ENCODE measurements around the gene FERMT3. TPM values are rescaled to one million over a fixed set of nuclear protein-coding genes. Genes with fewer than 3 reads are reported as not detected.
A peak's percentile ranks its signal among the peaks of the same experiment; 100 is the strongest.

Gene FERMT3
- total and polyA plus RNA-seq, 2 of the 13 experiments (the other 11 are each of a cell fraction or from before 2014, with no cell fraction given), result 0.29 TPM; not detected in 1

DNA sequence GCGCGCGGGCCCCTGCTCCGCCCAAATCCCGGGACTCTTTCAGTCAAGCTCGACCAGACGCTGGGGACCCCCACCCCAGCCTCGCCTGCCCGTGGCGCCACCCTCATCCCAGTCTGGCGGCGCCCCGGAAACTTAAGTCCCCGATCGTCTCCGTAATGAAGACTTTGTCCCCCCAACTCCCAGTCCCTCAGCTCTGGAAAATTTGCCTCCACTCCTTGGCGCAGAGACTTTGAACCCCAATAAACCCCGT, 45.2 kb downstream of the FERMT3 start:
- intact Hi-C loops (cut with micrococcal nuclease; ENCODE audit: unreplicated experiment), result loop anchor here (2.0 kb wide), 2 partner anchors 17 to 61 kb away; no protein-coding TSS in a partner anchor
- TF ChIP-seq PAX8 (CRISPR knock-in tag; IDR thresholded peaks at IDR 0.05; ENCODE audit: borderline replicate concordance), result no peak
- TF ChIP-seq, protein P1, sequence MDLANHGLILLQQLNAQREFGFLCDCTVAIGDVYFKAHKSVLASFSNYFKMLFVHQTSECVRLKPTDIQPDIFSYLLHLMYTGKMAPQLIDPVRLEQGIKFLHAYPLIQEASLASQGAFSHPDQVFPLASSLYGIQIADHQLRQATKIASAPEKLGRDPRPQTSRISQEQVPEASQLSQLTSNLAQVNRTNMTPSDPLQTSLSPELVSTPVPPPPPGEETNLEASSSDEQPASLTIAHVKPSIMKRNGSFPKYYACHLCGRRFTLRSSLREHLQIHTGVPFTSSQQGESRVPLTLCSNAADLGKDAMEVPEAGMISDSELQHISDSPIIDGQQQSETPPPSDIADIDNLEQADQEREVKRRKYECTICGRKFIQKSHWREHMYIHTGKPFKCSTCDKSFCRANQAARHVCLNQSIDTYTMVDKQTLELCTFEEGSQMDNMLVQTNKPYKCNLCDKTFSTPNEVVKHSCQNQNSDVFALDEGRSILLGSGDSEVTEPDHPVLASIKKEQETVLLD (CRISPR knock-in tag; IDR thresholded peaks at IDR 0.05; ENCODE audit: low read depth), result no peak
- no peak for TF ChIP-seq TAF15 (IDR thresholded peaks at IDR 0.05; ENCODE audit: low read depth, low read length, poor library complexity, severe bottlenecking)
- no peak for TF ChIP-seq ZNF441 (CRISPR knock-in tag; IDR thresholded peaks at IDR 0.05; ENCODE audit: borderline replicate concordance)
- no peak for TF ChIP-seq DPF2 (CRISPR knock-in tag; IDR thresholded peaks at IDR 0.05; ENCODE audit: borderline replicate concordance, low read depth)
- no peak for TF ChIP-seq JARID2 (CRISPR knock-in tag; IDR thresholded peaks at IDR 0.05; ENCODE audit: insufficient replicate concordance)
- TF ChIP-seq, protein P2, sequence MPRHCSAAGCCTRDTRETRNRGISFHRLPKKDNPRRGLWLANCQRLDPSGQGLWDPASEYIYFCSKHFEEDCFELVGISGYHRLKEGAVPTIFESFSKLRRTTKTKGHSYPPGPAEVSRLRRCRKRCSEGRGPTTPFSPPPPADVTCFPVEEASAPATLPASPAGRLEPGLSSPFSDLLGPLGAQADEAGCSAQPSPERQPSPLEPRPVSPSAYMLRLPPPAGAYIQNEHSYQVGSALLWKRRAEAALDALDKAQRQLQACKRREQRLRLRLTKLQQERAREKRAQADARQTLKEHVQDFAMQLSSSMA (CRISPR knock-in tag; IDR thresholded peaks at IDR 0.05), result no peak
- 0 out of 2 replicates have a peak, but pooled peaks have one; percentile 16 for TF ChIP-seq ETV5 (CRISPR knock-in tag; IDR thresholded peaks at IDR 0.05; ENCODE audit: borderline replicate concordance)
- TF ChIP-seq, protein P3, sequence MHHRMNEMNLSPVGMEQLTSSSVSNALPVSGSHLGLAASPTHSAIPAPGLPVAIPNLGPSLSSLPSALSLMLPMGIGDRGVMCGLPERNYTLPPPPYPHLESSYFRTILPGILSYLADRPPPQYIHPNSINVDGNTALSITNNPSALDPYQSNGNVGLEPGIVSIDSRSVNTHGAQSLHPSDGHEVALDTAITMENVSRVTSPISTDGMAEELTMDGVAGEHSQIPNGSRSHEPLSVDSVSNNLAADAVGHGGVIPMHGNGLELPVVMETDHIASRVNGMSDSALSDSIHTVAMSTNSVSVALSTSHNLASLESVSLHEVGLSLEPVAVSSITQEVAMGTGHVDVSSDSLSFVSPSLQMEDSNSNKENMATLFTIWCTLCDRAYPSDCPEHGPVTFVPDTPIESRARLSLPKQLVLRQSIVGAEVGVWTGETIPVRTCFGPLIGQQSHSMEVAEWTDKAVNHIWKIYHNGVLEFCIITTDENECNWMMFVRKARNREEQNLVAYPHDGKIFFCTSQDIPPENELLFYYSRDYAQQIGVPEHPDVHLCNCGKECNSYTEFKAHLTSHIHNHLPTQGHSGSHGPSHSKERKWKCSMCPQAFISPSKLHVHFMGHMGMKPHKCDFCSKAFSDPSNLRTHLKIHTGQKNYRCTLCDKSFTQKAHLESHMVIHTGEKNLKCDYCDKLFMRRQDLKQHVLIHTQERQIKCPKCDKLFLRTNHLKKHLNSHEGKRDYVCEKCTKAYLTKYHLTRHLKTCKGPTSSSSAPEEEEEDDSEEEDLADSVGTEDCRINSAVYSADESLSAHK (CRISPR knock-in tag; IDR thresholded peaks at IDR 0.05; ENCODE audit: borderline replicate concordance), result no peak

More for the DNA sequence above, 45.2 kb downstream of the FERMT3 start:
- Histone ChIP-seq H3K79me2 (ENCODE audit: insufficient read depth, low read length) (peaks cover 7% of the 10 kb centered on the region), H3K9ac (ENCODE audit: insufficient read depth, low read depth, low read length) (peak overlapping the region; percentile 70), H3K4me2 (ENCODE audit: low read depth, low read length) (peak overlapping the region; percentile 97), H3K27ac (ENCODE audit: extremely low read length, insufficient read depth, low read length) (no peak overlapping the region), H3K4me3 (replicated peaks in 1 of 3; ENCODE audit: insufficient read depth in 1 of 3, low read depth in 2 of 3, low read length in 3 of 3) (peak overlapping the region; percentile 66 to 88 (median 83)), H3K27me3 (ENCODE audit: control insufficient read depth in 1 of 2, insufficient read depth in 2 of 2, low read length in 2 of 2) (no peaks in the 10 kb centered on the region; a peak in 1 of 5 replicates), H3K9me3 (ENCODE audit: low read length) (no peaks in the 10 kb centered on the region), H3K4me1 (ENCODE audit: insufficient read depth, low read length) (peaks cover 51% of the 10 kb centered on the region), H3K36me3 (replicated peaks in 1 of 2; ENCODE audit: control insufficient read depth in 1 of 2, insufficient read depth in 2 of 2, low read length in 2 of 2) (peaks cover 5 to 10% of the 10 kb centered on the region in 2 experiments; a peak in 1 of 5 replicates), H2AFZ (ENCODE audit: low read length) (no peak overlapping the region), H4K20me1 (ENCODE audit: insufficient read depth, low read length) (no peaks in the 10 kb centered on the region)
- WGBS (ENCODE audit: low lambda C conversion rate), result 0% methylated on average over 6 of the region's 18 CpGs
- in situ Hi-C loops (cut with HindIII; ENCODE audit: extremely low pct_ligation_motif_present, low pct_unique_long_range_greater_than_20kb), result no loop called here
- DNase-seq (ENCODE audit: low spot score) (no peak), ATAC-seq (no peak), FAIRE-seq (no peak)
- ChIA-PET CTCF (ENCODE audit: low intra/inter-chr PET ratio, low total read pairs) (no interaction called here), POLR2A (interaction anchor here (1.3 to 2.1 kb wide), 4 partner anchors 10 to 53 kb away, joined by 6 to 7 read pairs (median 6); partner anchors contain the start of genes ESRRA and FKBP2)
- BruUV-seq (replicated peaks), result no TSS peak
